Measurements from ENCODE around the gene ZDHHC8.

DNA sequence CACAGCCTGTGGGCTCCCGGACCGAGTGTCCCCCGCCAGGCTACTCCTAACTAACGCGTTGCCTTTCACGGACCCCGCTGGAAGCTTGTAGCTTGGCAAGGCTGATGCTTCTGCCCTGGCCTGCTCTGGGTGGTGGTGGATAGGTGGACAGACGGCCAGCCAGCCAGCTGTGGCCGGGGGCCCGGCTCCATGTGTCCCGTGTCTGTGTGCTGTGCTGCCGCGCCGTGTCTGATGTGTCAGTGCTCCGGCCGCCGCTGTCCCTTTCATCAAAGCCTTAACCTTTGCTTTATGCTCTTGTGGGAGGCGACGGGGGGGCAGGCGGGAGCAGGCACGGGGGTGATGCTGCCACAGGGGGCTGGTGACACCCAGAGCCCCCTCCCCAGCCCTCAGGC lies 14.2 kb downstream of the ZDHHC8 start:
- TF ChIP-seq, protein P1, sequence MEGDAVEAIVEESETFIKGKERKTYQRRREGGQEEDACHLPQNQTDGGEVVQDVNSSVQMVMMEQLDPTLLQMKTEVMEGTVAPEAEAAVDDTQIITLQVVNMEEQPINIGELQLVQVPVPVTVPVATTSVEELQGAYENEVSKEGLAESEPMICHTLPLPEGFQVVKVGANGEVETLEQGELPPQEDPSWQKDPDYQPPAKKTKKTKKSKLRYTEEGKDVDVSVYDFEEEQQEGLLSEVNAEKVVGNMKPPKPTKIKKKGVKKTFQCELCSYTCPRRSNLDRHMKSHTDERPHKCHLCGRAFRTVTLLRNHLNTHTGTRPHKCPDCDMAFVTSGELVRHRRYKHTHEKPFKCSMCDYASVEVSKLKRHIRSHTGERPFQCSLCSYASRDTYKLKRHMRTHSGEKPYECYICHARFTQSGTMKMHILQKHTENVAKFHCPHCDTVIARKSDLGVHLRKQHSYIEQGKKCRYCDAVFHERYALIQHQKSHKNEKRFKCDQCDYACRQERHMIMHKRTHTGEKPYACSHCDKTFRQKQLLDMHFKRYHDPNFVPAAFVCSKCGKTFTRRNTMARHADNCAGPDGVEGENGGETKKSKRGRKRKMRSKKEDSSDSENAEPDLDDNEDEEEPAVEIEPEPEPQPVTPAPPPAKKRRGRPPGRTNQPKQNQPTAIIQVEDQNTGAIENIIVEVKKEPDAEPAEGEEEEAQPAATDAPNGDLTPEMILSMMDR (IDR thresholded peaks at IDR 0.05; ENCODE audit: low read depth, low read length) = no peak
- TF ChIP-seq POLR2A (IDR thresholded peaks at IDR 0.05; ENCODE audit: extremely low read depth, insufficient read length) = no peak
